Fibroblast of upper back skin (primary cell): Measurements from ENCODE around the gene TNPO1.

Source experiments
- DNase-seq: peaks from one replicate; pipeline ENCODE4 v3.0.0-alpha.2; 2013

Gene TNPO1

GRCh38 chr5:72936893-72937292 lies 120.4 kb downstream of the TNPO1 start:
- DNase-seq = no peak

- DNase-seq = no peak
Observed at GRCh38 chr5:72937517-72938061, 121.1 kb downstream of the TNPO1 start.

DNA sequence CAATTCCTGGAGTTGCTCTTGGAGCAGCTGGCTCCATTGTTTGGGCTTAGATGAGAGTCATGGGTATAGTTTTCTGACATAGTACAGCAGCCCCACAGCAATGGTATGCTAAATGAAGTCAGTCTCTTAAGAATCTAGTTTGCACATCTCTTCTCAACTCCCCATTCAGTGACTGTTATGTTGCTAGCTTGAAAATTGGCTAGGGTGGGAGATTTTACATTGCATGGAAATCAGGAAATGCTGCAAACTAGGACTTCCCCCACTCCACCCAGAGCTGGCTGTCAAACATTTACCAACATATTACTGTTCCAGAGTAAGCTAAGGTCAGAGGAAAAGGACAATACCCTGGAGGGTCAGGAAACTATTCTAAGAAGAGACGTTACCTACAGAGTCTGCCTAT lies 121.7 kb downstream of the TNPO1 start:
- DNase-seq = no peak

DNA sequence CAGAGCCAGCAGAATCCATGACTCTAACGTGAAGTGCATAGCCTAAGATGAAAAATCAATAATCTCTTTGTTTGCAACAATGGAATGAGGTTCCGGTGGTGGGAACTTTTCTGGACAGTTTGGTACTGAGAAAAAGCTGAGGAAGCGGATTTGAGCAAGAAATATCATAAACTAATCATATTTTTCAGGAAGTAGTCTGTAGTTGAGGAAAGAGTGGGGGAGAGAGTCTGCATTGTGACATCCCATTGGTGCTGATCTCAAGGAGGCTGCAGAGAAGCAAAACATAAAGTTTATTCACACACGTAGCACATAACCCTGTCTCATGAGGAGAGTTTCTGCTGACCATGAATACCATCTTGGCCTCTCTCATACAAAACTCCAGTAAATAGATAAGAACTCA lies 123.6 kb downstream of the TNPO1 start:
- DNase-seq = no peak

DNA sequence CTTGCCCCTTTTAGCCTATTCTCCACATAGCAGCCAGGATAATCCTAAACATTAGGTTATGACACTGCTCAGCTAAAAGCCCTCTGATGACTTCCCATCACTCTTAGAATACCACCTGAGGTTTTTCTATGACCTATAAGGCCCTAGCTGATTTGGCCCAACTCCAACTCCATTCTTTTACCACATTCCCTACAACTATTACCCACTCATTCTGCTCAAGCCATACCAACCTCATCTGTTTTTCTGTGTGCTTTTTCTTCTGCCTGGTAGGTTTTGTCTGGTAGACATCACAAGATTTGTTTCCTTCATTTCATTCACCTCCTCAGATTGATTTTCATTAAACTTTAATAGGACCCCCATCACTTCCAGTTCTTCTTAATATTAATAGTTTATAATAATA lies 126.8 kb downstream of the TNPO1 start:
- DNase-seq = no peak

DNA sequence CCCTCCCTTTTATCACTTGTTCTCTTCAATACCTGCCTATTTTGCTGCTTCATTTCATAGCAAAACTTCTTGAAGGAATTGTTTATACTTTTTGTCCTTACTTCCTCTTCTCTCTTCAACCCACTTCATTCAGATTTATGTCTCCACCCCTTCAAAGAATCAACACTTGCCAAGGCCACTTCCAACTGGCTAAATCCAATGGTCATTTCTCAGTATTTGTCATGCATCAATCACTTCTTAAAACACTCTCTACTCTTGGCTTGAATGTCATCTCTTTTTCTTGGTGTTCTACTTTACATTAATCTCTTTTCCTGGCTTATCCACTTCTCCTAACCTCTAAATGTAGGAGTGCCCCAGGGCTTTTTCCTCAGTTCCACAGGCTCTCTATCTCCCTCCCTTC lies 131.0 kb downstream of the TNPO1 start:
- no peak for DNase-seq

DNA sequence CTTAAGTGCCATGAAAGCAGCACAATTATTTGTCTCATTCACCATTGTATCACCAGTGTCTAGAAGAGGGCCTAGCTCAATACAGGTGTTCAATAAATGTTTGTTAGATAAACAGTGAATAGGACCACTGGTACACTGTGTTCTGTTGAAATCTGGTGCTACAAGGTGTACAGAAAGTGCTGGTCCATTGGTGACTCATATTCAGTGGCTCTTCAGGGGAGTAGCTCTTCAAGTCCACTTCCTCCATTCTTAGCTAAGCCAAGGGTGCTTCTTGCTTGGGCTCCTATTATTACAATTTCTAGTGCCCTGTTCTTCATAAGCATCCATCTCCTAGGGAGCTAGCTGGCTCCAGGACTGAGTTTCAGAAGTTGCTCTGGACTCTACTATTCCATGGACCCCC lies 133.0 kb downstream of the TNPO1 start:
- no peak for DNase-seq

DNA sequence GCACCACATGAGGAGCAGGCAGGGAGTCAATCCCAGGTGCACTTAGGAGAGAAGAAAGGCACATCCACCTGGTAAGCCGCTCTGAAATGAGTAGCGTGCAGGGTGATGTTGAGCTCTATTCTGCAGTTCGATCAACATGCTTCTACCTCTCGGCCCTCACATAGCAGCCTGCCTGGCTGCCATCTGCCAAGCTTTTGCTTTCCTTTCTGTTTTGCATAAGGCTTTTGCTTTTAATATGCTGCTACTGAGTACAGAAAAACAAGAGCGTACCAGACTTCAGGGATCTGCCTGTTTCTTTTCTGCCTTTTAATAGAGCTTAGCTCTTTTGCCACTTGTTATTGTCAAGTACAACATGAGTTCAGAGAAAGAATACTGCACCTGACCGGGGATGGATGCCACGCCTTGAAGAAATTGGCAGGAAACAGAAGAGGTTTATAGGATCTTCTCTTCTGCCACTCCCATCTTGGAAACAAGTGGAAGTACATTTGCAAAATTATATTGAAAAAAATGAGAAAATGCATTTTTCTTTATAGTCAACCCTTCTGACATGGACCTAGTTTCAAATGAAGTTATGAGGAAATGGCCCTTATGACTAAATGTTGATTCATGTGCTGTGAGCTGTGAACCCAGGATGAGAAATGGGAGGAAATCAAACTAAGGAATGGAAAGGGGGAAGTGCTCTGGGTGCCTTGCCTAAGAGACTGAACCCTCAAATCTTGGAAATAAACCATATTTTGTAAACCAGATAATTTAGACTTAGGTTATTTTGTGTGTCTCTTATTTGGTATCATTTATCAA lies 135.4 kb downstream of the TNPO1 start:
- peak; percentile 81 for DNase-seq

- no peak for DNase-seq
Observed at GRCh38 chr5:72954389-72954788, 137.9 kb downstream of the TNPO1 start.

DNA sequence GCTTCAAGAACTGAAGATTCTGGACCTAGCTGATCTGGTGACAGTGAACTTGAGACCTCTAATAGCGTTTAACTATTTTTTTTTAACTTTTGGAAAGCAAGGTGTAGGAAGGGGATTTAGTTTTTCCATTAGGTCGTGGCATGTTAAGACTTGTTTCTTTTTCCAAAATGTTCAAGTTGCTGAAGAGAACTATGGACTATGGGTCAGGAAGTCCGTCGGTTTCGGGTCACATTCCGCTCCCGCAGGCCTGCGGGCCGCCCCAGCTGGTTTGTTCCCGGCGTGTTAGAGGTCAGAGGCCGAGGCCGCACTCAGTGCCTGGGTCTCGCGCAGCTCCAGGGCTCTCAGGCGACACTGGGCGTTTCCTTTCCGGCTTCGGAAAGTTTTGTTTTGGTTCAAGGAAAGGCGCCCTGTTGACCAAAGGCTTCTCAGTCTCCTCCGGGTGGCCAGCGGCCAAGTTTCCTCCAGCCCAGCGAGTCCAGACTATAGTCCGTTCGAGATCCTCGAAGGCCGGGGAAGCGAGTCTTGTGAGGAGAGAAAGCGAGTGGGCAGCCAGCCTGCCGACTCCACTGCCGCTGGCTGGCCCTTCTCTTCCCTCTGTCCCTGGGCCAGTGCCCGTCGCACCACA lies 138.8 kb downstream of the TNPO1 start:
- DNase-seq = no peak

GRCh38 chr5:72955768-72956323 lies 139.4 kb downstream of the TNPO1 start, which contains the start of gene FCHO2:
FCHO2 (plus strand) TSS chr5:72956041; CDS start chr5:72956097, 56 bp downstream.
- peak; percentile 96 for DNase-seq

- peak; percentile 59 for DNase-seq
Observed at GRCh38 chr5:72956324-72957140, 140.1 kb downstream of the TNPO1 start.

DNA sequence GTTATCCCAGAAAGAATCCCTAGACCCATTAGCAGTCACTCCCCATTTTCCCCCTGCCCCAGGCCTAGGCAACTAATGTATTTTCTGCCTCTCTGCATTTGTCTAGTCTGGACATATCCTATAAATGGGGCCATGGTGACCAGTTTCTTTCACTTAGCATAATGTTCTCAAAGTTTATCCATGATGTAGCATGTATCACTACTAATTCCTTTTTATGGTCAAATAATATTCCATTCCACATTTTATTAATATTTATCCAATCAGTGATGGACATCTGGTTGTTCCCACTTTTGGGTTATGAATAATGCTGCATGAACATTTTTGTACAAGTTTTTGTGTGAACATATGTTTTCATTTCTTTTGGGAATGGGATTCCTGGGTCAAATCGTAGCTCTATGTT lies 140.9 kb downstream of the TNPO1 start:
- no peak for DNase-seq

DNA sequence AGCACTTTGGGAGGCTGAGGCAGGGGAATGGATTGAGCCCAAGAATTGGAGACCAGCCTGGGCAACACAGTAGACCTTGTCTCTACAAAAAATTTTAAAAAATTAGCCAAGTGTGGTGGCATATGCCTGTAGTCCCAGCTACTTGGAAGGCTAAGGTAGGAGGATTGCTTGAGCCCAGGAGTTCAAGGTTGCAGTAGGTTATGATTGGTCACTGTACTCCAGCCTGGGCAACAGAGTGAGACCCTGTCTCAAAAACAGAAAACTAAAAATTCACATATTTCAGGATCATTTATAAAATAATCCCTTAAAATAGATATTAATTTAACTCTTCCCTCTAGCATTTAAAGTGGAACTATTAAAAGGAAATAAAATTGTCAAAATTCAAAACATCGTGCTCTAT lies 142.8 kb downstream of the TNPO1 start:
- no peak for DNase-seq
